Mesendoderm (in vitro differentiated cells): Measurements from ENCODE around the gene FNDC3B.

Source experiments
- DNase-seq: peaks from one replicate; pipeline ENCODE4 v3.0.0; 2013
- H2AK5ac ChIP-seq: 2 replicates; pipeline ENCODE4 v1.6.1; 2013; ENCODE audit warnings: low read length, inconsistent platforms
- H2BK120ac ChIP-seq: 2 replicates; pipeline ENCODE4 v1.6.1; 2013; ENCODE audit warnings: low read depth, mild to moderate bottlenecking, low read length, moderate library complexity, mixed read lengths
- H2BK15ac ChIP-seq: replicated peaks from 2 replicates; pipeline ENCODE4 v1.6.1; 2013; ENCODE audit warnings: low read depth, mild to moderate bottlenecking, moderate library complexity
- H2BK5ac ChIP-seq: 2 replicates; pipeline ENCODE4 v1.6.1; 2013; ENCODE audit warnings: low read length, inconsistent platforms
- H3K18ac ChIP-seq: 2 replicates; pipeline ENCODE4 v1.6.1; 2013; ENCODE audit warnings: mild to moderate bottlenecking, low read length, mixed read lengths
- H3K23ac ChIP-seq: one replicate; pipeline ENCODE4 v1.6.1; 2013; ENCODE audit warnings: low read length
- H3K27ac ChIP-seq: 2 replicates; pipeline ENCODE4 v1.5.1; 2013; ENCODE audit warnings: low read depth, mild to moderate bottlenecking, inconsistent platforms, low read length, moderate library complexity
- H3K27me3 ChIP-seq: 2 replicates; pipeline ENCODE4 v1.6.1; 2013; ENCODE audit warnings: low read length, control low read depth, mild to moderate bottlenecking, inconsistent platforms; ENCODE audit not compliant: insufficient read depth, poor library complexity
- H3K36me3 ChIP-seq: 2 replicates; pipeline ENCODE4 v1.6.1; 2013; ENCODE audit warnings: low read length, inconsistent platforms; ENCODE audit not compliant: control insufficient read depth, insufficient read depth
- H3K4ac ChIP-seq: one replicate; pipeline ENCODE4 v1.6.1; 2013; ENCODE audit warnings: low read depth, mild to moderate bottlenecking, low read length, moderate library complexity
- H3K4me1 ChIP-seq: 2 replicates; pipeline ENCODE4 v1.6.1; 2013; ENCODE audit warnings: low read depth, low read length, inconsistent platforms; ENCODE audit not compliant: control insufficient read depth
- H3K4me2 ChIP-seq: 2 replicates; pipeline ENCODE4 v1.6.1; 2013; ENCODE audit warnings: low read length
- H3K4me3 ChIP-seq: 2 replicates; pipeline ENCODE4 v1.5.1; 2013; ENCODE audit warnings: mild to moderate bottlenecking, low read length
- H3K56ac ChIP-seq: one replicate; pipeline ENCODE4 v1.6.1; 2013; ENCODE audit warnings: low read length
- H3K79me1 ChIP-seq: 2 replicates; pipeline ENCODE4 v1.6.1; 2013; ENCODE audit warnings: low read length, inconsistent platforms
- H3K79me2 ChIP-seq: 2 replicates; pipeline ENCODE4 v1.6.1; 2013; ENCODE audit warnings: mild to moderate bottlenecking, low read length; ENCODE audit not compliant: control insufficient read depth, insufficient read depth
- H3K9ac ChIP-seq: 2 replicates; pipeline ENCODE4 v1.6.1; 2013; ENCODE audit warnings: low read length, inconsistent platforms
- H4K5ac ChIP-seq: one replicate; pipeline ENCODE4 v1.6.1; 2013; ENCODE audit warnings: low read length
- H4K8ac ChIP-seq: one replicate; pipeline ENCODE4 v1.6.1; 2013; ENCODE audit warnings: low read depth, mild to moderate bottlenecking, control low read depth, low read length, moderate library complexity
- WGBS: extraction: QIAGEN DNeasy Blood & Tissue Kit; methylation state at CpG from one replicate; pipeline ENCODE4 v1.1.7; 2013; ENCODE audit warnings: low lambda C conversion rate, missing lambda C conversion rate; ENCODE audit not compliant: insufficient coverage; ENCODE audit errors: extremely low coverage; 5-methylcytosine and 5-hydroxymethylcytosine counted together

Gene FNDC3B

GRCh38 chr3:172166261-172166660 lies 126.9 kb downstream of the FNDC3B start:
- Histone ChIP-seq H3K4ac (no peak overlapping the region), H4K5ac (no peak overlapping the region), H3K36me3 (no peaks in the 10 kb centered on the region), H2BK120ac (no peak overlapping the region), H3K9ac (no peak overlapping the region), H3K27me3 (no peaks in the 10 kb centered on the region), H2AK5ac (no peak overlapping the region), H3K79me1 (peaks cover 23% of the 10 kb centered on the region), H4K8ac (no peak overlapping the region), H3K4me2 (no peak overlapping the region), H3K23ac (no peak overlapping the region), H3K79me2 (peaks cover 51% of the 10 kb centered on the region), H2BK15ac (no peak overlapping the region), H2BK5ac (no peak overlapping the region), H3K27ac (no peak overlapping the region), H3K18ac (no peak overlapping the region), H3K56ac (no peak overlapping the region), H3K4me1 (peaks cover 10% of the 10 kb centered on the region), H3K4me3 (no peak overlapping the region)
- no CpG with 5 or more reads among the region's 6 CpGs for WGBS
- no peak for DNase-seq

GRCh38 chr3:172166890-172167289 lies 127.5 kb downstream of the FNDC3B start:
- no peak overlapping the region for H4K5ac ChIP-seq
- no peak overlapping the region for H3K4ac ChIP-seq
- no peak overlapping the region for H3K18ac ChIP-seq
- no peak overlapping the region for H2BK5ac ChIP-seq
- no peak overlapping the region for H4K8ac ChIP-seq
- no peak overlapping the region for H2AK5ac ChIP-seq
- peaks cover 10% of the 10 kb centered on the region for H3K4me1 ChIP-seq
- no peaks in the 10 kb centered on the region for H3K27me3 ChIP-seq
- H3K56ac ChIP-seq: no peak overlapping the region
- no peak overlapping the region for H3K27ac ChIP-seq
- no peak overlapping the region for H3K9ac ChIP-seq
- H2BK120ac ChIP-seq: no peak overlapping the region
- no peak for DNase-seq
- no peak overlapping the region for H3K4me2 ChIP-seq
- no peak overlapping the region for H3K23ac ChIP-seq
- no peak overlapping the region for H3K4me3 ChIP-seq
- H3K79me1 ChIP-seq: peaks cover 18% of the 10 kb centered on the region
- no CpG with 5 or more reads among the region's 9 CpGs for WGBS
- H3K79me2 ChIP-seq: peaks cover 47% of the 10 kb centered on the region
- H2BK15ac ChIP-seq: no peak overlapping the region
- no peaks in the 10 kb centered on the region for H3K36me3 ChIP-seq

- no peak overlapping the region for H3K23ac ChIP-seq
- no peak overlapping the region for H2BK15ac ChIP-seq
- no CpG with 5 or more reads among the region's 3 CpGs for WGBS
- H4K5ac ChIP-seq: no peak overlapping the region
- H3K4me3 ChIP-seq: no peak overlapping the region
- peaks cover 10% of the 10 kb centered on the region for H3K4me1 ChIP-seq
- no peaks in the 10 kb centered on the region for H3K36me3 ChIP-seq
- H2BK5ac ChIP-seq: no peak overlapping the region
- H3K79me2 ChIP-seq: peaks cover 38% of the 10 kb centered on the region
- no peak for DNase-seq
- H3K27ac ChIP-seq: no peak overlapping the region
- H3K18ac ChIP-seq: no peak overlapping the region
- H3K56ac ChIP-seq: no peak overlapping the region
- no peak overlapping the region for H2BK120ac ChIP-seq
- H3K4me2 ChIP-seq: no peak overlapping the region
- H3K79me1 ChIP-seq: peaks cover 18% of the 10 kb centered on the region
- H2AK5ac ChIP-seq: no peak overlapping the region
- no peak overlapping the region for H3K4ac ChIP-seq
- no peak overlapping the region for H4K8ac ChIP-seq
- H3K27me3 ChIP-seq: no peaks in the 10 kb centered on the region
- no peak overlapping the region for H3K9ac ChIP-seq
These were observed 128.7 kb downstream of the FNDC3B start for GRCh38 chr3:172167892-172168648.

GRCh38 chr3:172170073-172170709 lies 130.8 kb downstream of the FNDC3B start:
- peaks cover 17% of the 10 kb centered on the region for H3K79me1 ChIP-seq
- H2BK120ac ChIP-seq: no peak overlapping the region
- no peak overlapping the region for H3K9ac ChIP-seq
- H3K4ac ChIP-seq: no peak overlapping the region
- H3K23ac ChIP-seq: no peak overlapping the region
- no peak overlapping the region for H3K56ac ChIP-seq
- H3K27me3 ChIP-seq: no peaks in the 10 kb centered on the region
- H3K36me3 ChIP-seq: no peaks in the 10 kb centered on the region
- no peak overlapping the region for H4K8ac ChIP-seq
- no peak overlapping the region for H3K4me2 ChIP-seq
- H2AK5ac ChIP-seq: no peak overlapping the region
- no peak overlapping the region for H4K5ac ChIP-seq
- H3K18ac ChIP-seq: no peak overlapping the region
- WGBS: no CpG with 5 or more reads among the region's 5 CpGs
- no peak overlapping the region for H2BK15ac ChIP-seq
- no peak for DNase-seq
- no peak overlapping the region for H3K27ac ChIP-seq
- H3K79me2 ChIP-seq: peaks cover 33% of the 10 kb centered on the region
- no peak overlapping the region for H2BK5ac ChIP-seq
- H3K4me3 ChIP-seq: no peak overlapping the region
- peaks cover 16% of the 10 kb centered on the region for H3K4me1 ChIP-seq

GRCh38 chr3:172170841-172171240 lies 131.5 kb downstream of the FNDC3B start:
- Histone ChIP-seq H3K4ac (no peak overlapping the region), H2BK5ac (no peak overlapping the region), H3K4me2 (no peak overlapping the region), H2BK15ac (no peak overlapping the region), H2BK120ac (no peak overlapping the region), H3K9ac (no peak overlapping the region), H3K27ac (no peak overlapping the region), H3K27me3 (no peaks in the 10 kb centered on the region), H3K4me1 (peaks cover 17% of the 10 kb centered on the region), H4K8ac (no peak overlapping the region), H3K56ac (no peak overlapping the region), H3K79me2 (peaks cover 33% of the 10 kb centered on the region), H2AK5ac (no peak overlapping the region), H3K36me3 (no peaks in the 10 kb centered on the region), H4K5ac (no peak overlapping the region), H3K18ac (no peak overlapping the region), H3K79me1 (peaks cover 17% of the 10 kb centered on the region), H3K23ac (no peak overlapping the region), H3K4me3 (no peak overlapping the region)
- no peak for DNase-seq
